Measurements from ENCODE around the gene NAA60.
"Not testable (repeated sequence)": the region's sequence is repeated elsewhere in the genome, so short reads cannot be mapped to it uniquely, and the experiment has no call there.

Gene NAA60

GRCh38 chr16:3484318-3485096 lies 41.0 kb downstream of the NAA60 start:
- no peak for DNase-seq

GRCh38 chr16:3485097-3485745 lies 41.7 kb downstream of the NAA60 start:
- DNase-seq = no peak

DNA sequence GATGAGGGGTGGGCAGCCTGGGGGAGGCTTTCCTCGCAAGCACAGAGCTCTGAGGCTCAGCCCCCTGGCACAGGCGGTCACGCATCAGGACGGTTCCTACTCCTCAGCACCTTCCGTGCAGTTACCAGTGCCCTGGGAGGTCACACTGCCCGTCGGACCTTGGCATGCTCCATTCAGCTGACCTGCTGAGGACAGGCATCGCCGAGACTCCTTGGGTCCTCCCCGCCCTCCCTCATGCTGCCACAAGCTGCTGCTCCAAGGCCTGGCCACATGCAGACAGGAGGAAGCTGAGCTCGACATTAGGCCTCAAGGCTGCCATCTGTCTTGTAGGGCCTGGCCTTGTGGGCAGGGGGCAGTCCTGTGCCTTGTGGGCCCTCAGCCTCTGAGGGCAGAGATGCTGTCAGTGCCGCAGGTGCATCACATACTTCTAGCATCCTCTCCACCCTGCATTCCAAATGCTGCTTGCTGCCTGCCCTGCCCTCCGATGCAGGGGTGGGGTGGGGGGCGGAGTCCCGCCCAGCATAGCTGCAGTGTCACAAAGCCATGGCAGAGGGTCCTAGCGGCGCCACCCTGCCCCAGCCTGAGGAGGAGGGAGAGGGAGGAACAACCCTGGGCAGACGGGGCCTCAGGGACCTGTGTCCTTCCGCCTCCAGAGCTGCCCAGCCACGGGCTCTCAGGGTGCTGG lies 42.5 kb downstream of the NAA60 start:
- no peak for DNase-seq

GRCh38 chr16:3486506-3487215 lies 43.2 kb downstream of the NAA60 start:
- no peak for DNase-seq

DNA sequence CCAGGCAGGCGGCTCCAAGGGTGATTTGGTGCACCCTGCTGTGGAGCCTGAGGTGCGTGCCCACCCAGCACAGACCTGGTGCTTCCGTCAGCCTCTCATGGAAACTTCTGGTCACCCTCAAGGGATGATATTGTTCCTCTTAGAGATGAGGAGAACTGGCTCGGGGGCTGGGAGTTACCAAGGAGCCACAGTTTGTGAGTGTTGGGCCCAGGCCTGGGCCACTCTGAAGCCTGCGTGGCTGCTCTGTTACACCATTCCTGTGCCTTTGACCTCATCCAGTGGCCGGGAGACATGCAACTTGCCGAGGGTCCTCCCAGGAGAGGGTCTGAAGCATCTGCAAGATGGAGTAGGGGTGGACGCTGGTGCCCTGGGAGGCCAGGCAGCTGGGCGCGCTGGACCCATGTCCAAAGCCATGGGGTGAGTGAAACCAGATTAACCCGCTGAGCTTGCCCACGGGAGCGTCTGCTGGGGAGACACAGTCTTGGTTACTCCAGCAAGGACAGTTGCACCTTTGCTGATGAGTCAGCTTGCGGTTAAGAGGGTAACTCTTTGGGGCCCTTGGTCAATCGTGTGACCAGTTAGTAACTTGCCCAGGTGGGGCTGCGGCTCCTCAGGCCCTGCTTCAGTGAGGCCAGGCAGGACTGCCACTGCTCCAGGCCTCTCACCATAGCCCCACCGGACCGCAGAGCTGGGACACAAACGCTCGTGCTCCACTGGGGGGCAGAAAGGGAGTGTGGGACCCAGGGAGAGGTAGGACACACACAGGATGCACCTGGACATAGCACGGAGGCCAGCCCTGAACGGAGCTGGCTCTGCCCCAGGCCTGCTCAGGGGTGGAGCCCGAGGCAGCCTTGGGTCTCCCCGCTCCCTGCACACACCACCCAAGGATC lies 44.3 kb downstream of the NAA60 start:
- no peak for DNase-seq

DNA sequence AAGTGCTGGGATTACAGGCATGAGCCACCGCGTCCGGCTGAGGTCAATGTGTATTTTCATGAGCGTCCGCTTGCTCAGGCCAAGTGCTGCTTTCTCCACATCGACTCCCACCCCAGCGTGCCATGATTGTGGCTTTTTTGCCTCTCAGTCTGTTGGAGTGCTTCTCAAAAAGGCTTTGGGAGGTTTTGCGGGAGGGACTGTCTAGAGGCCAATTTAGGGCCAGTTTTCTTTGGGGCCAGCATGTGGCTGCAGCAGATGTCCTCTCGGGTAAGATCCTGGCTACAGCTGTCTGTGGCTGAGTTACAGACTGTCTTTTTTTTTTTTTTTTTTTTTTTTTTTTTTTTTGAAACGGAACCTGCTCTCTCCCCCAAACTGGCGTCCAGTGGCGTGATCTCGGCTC lies 45.3 kb downstream of the NAA60 start:
- DNase-seq = no peak

GRCh38 chr16:3490911-3491629 lies 47.6 kb downstream of the NAA60 start:
- no peak for DNase-seq

GRCh38 chr16:3492356-3492755 lies 48.9 kb downstream of the NAA60 start:
- DNase-seq = no peak

- no peak for DNase-seq
These were observed 51.0 kb downstream of the NAA60 start for GRCh38 chr16:3494386-3494973.

DNA sequence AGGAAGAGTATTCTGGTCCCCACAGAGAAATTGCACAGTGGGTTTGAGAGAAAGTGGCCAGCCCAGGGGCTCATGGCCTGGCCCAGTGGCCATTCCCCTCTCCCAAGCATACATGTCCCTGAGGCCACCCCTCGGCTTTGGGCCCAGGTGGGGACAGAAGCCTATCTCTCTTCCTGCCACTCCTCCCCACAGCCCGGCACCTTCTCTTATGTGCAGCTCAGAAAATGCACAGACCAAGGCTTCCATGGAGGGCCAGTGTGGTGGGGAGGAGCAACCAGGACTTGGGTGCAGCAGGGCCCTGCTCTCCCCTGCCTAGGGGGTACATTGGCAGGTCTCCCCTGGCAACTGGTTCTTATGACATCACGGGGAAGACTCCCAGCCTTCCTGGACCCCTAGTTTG lies 51.7 kb downstream of the NAA60 start, which contains the start of gene C16orf90:
Gene C16orf90, minus strand, starts transcription at position 314 of the 400 bp plus-strand sequence. Its CDS starts 68 bp downstream, at position 246.
- no peak for DNase-seq

DNA sequence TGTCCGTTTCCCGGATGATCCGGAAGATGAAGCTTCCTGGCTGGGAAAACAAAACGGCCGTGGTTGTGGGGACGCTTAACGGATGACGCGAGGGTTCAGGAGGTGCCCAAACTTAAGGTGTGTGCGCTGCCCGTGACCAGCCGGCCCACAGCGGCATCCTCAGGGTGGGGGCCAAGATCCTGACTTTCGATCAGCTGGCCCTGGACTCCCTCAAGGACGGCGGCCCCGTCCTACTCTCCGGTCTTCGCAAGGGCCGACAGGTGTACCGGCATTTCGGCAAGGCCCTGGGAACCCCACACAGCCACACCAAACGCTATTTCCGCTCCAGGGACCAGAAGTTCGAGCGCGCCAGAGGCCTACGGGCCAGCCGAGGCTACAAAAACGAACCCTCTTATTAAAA lies 52.9 kb downstream of the NAA60 start:
- no peak for DNase-seq

DNA sequence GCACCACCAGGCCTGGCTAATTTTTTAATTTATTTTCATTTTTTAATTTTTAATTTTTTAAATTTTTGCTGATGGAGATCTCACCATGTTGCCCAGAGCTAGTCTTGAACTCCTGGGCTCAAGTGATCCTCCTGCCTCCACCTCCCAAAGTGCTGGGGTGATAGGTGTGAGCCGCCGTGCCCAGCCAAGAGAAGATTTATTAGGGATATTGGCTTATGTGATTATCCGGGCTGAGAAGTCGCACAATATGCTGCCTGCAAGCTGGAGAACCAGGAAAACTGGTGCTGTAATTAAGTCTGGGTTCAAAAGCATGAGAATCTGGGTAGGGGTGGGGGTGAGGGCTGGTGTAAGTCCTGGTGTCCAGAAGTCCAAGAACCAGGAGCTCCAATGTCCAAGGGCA lies 54.3 kb downstream of the NAA60 start:
- DNase-seq = no peak

DNA sequence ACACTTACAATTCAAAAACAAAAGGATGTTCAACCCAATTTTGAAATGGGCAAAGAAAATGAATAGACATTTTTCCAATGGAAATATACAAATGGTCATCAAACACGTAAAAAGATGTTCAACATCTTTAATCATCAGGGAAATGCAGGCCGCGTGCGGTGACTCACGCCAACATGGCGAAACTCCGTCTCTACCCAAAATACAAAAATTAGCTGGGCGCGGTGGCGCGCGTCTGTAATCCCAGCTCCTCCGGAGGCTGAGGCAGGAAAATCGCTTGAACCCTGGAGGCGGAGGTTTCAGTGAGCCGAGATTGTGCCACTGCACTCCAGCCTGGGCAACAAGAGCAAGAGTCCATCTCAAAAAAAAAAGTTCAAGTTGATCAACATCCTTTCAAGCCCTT lies 55.5 kb downstream of the NAA60 start:
- no peak for DNase-seq

- DNase-seq = not testable (repeated sequence)
These were observed 57.9 kb downstream of the NAA60 start for GRCh38 chr16:3501412-3501761.

- DNase-seq = peak; percentile 6
These were observed 58.4 kb downstream of the NAA60 start for GRCh38 chr16:3501783-3502400.

DNA sequence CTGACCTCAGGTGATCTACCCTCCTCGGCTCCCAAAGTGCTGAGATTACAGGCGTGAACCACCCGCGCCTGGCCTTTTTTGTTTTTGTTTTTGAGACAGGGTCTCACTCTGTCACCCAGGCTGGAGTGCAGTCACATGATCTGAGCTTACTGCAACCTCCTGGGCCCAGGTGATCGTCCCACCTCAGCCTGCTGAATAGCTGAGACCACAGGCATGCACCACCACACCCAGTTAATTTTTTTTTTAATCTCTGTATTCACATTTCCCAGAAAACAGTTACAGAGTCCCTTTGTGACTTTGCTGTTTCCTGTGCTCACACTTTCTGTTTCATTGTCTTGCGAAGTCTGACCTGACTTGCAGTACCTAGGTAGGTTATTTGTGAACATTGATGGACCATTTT lies 60.0 kb downstream of the NAA60 start:
- no peak for DNase-seq

DNA sequence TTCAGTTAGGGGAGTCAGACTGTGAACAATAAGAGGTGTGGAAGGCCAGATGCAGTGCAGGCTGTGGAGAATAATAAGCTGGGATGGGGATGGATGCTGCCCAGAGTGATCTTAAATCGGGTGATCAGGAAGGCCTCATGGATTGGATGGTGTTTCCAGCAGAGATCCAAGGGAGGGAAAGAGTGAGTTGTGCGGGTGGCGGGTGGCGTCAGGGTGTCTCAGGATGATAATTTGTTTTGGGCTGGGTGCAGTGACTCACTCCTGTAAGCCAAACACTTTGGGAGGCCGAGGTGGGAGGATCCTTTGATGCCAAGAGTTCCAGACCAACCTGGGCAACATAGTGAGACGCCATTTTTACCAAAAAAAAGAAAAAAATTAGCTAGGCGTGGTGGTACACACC lies 65.3 kb downstream of the NAA60 start:
- no peak for DNase-seq

- DNase-seq = no peak
These were observed 66.0 kb downstream of the NAA60 start for GRCh38 chr16:3509470-3509928.

GRCh38 chr16:3510416-3510815 lies 66.9 kb downstream of the NAA60 start:
- DNase-seq = no peak
